Testis (tissue), 2 donors: ENCODE measurements around the gene GPER1.

ENCODE experiments used
- CTCF ChIP-seq, 3 experiments: fragments of 450-650 bp in 2 of 3; fragments of 200-600 bp in 1 of 3; sonication (generic) in 1 of 3; IDR thresholded peaks; one replicate each; pipeline ENCODE4 v1.5.1; 2016 to 2019; ENCODE audit warnings: antibody characterized with exemption in 3 of 3, mild to moderate bottlenecking in 2 of 3, moderate library complexity in 1 of 3
- POLR2A ChIP-seq: fragments of 450-650 bp; IDR thresholded peaks from one replicate; pipeline ENCODE4 v1.6.1; 2017; ENCODE audit warnings: antibody characterized with exemption, mild to moderate bottlenecking, moderate library complexity

DNA sequence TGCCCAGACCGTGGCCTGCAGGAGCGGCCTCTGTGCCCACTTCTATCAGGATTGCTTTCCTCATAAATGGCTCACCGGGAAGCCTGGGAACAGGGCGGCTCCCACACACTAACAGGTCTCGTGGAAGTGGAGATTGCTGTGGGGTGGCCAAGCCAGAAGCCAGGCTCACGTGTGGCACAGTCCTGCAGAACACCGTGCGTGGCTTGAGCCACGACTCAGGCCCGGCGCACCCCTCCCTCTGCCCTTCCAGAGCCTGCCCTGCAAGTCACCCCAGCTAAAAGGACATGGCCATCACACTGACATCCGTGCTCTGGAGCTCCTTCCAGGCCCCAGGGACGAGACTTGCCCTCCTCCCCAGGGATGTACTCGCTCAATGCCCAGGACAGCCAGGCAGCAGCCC lies 7.0 kb downstream of the GPER1 start:
- TF ChIP-seq CTCF (IDR thresholded peaks at IDR 0.05), result no peak
- no peak for TF ChIP-seq POLR2A
